ENCODE results near the gene IFRD2.
"Not testable (repeated sequence)": the region's sequence is repeated elsewhere in the genome, so short reads cannot be mapped to it uniquely, and the experiment has no call there.

The IFRD2 gene

GRCh38 chr3:50256978-50257890 is 35.0 kb downstream of the IFRD2 start:
- peak in 11 of 56 donors; percentile 18 to 46 (median 22) for DNase-seq

DNA sequence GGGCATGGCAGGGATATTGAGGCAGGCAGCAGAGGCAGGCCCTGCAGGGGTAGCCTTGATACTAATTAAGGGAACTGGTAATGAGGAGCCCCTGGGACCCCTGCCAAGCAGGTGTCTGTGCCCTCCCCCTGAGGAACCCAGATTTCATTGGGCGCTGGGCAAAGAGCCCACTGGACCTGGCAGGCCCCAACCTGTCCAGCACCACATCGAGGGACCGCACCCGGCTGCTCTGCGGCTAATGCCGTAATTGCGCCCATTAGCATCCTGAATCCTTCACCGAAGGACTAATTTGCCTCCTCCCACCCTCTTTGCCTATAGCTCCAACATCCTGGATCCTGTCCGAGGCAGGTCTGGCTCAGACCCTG is 37.0 kb downstream of the IFRD2 start:
- no peak for DNase-seq

DNA sequence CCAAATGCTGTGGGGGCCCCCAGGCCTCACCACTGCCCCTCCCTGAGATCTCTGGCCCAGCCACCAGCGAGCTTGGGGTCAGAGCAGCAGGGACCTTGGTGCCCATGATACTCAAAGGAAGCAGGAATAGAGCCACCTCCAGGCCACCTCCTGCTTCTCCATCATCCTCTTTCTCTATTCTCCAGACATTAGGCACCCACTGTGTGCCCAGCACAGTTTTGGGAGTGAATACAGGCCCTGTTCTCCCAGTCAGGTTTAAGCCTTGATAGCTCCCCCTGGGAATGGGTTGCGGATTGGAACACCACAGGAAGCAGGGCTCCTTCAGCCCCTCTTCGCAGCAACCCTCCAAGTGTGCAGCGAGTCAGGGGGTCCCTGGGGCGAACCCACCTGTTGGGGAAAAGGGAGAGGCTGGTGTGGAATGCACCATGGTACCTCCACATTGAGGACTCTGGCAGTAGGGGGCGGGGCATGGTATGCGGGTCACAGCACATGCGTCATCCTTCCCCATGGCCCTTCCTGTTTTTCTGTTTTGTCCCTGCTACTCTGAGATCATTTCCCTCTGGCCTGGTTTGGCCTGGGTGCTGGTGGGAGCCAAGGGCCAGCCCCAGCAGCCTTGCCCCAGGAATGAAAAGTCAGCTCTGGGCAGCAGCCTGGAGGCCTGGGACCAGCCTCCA is 37.5 kb downstream of the IFRD2 start:
- DNase-seq = peak in 4 of 56 donors; percentile 13 to 32 (median 18)

GRCh38 chr3:50251220-50251619 is 41.0 kb downstream of the IFRD2 start:
- no peak for DNase-seq

DNA sequence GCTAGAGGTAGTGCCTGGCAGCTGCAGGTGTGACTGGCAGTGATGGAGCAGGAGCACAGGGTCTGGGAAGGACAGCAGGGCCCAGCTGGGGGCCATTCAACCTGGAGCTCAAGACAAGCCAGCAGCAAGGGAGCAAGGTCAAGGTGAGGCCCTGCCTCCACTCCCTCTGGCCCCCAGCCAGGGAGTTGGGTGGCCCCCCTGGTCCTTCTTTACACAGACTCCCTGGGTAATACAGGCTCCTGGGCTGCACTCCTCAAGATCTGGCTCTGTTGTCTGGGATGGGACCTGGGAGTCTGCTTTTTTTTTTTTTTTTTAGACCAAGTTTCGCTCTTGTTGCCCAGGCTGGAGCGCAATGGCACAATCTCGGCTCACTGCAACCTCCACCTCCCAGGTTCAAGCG is 41.7 kb downstream of the IFRD2 start:
- no peak for DNase-seq

GRCh38 chr3:50249457-50249856 is 42.8 kb downstream of the IFRD2 start:
- DNase-seq = no peak

- DNase-seq = no peak
Observed at GRCh38 chr3:50248387-50248786, 43.8 kb downstream of the IFRD2 start.

DNA sequence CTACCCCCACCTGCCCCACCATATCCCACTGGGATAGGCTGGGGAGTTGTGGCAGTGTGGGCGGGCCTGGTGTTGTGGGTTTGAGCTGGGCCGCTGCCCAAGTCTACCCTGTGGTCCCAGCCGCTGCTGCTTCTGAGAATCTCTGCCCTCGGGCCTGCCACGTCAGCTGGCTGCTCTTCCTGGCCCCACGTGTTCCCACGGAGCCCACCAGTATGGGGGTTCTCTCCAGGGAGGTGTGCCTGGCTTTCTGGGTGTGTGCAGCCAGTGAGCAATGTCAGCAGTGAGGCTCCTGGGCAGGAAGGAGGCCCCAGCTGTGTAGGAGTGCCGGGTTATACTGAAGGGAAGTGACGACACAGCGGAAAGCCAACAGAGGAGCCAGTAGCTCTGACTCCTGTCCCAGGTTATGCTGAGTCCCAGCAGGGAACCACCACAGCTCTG is 45.7 kb downstream of the IFRD2 start:
- no peak for DNase-seq

DNA sequence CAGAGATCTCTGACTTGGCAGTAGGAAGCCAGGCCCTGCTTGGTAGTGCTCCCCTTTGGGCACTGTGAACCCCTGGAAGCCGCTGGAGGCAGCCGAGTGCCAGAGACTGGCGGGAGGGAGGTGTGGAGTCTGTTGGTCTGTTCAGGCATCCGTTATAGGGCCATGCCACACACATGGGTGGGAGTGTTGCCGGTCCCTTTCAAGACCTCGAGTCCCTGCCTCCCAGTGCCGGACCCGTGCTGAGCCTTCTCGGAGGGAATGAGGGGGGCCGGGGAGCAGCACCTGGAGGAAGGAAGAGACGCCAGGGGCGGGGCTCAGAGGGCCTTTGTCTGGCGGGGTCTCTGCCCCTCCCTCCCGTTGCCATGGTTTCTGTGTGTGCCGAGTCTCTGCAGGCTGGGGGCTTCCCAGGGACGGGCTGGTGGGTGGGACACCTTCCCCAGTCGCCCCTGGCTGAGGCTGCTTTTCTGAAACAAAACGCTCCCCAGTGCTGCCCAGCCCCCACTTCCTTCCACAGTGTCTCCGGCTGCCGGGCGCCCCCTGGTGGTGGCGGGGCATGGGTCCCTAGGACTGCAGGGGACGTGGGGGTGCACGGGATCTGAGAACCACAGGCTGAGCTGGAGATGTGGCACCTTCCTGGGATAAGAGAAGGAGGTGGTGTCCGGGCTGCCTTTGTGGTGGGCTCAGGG is 46.3 kb downstream of the IFRD2 start:
- DNase-seq = peak in 55 of 56 donors; percentile 32 to 92 (median 75)

- no peak for DNase-seq
Observed at GRCh38 chr3:50245251-50245745, 46.9 kb downstream of the IFRD2 start.

GRCh38 chr3:50244813-50245212 is 47.4 kb downstream of the IFRD2 start:
- DNase-seq = not testable (repeated sequence)

GRCh38 chr3:50243543-50243895 is 48.7 kb downstream of the IFRD2 start:
- no peak for DNase-seq

GRCh38 chr3:50242851-50243542 is 49.2 kb downstream of the IFRD2 start:
- peak in 20 of 56 donors; percentile 17 to 58 (median 35) for DNase-seq

- DNase-seq = no peak
Observed at GRCh38 chr3:50242381-50242770, 49.9 kb downstream of the IFRD2 start.

DNA sequence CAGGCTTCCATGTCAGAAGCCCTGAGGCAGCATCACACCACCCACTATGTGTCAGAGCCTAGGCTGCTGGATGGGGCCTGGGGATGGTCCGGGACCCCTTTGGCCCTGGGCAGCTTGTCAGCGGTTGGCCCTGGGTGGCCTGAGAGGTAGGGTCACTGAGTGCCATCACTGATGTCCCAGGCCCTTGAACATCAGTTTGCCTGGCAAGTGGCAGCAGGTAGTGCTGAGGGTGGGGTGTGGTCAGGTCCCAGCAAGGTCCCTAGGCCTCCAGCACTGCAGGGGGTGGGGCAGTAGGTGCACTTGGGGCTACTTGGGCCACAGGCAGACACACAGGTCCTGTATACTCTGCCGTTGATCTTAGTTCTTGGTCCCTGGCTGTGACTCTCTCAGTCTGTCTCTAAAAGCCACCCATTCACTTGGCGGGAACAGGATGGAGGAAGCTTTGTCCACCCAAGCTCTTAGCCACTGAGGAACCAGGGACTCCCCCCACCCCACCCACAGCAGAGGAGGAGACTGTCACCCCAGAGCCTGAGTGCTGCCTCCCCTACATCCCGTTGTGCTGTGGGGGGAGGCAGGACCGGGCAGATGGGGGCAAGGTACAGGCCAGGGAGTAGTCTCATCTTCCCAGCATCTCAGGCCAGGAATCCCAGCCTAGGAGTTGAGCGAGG is 50.4 kb downstream of the IFRD2 start:
- no peak for DNase-seq

GRCh38 chr3:50241163-50241562 is 51.1 kb downstream of the IFRD2 start:
- peak in 3 of 56 donors; percentile 10 to 36 (median 11) for DNase-seq

DNA sequence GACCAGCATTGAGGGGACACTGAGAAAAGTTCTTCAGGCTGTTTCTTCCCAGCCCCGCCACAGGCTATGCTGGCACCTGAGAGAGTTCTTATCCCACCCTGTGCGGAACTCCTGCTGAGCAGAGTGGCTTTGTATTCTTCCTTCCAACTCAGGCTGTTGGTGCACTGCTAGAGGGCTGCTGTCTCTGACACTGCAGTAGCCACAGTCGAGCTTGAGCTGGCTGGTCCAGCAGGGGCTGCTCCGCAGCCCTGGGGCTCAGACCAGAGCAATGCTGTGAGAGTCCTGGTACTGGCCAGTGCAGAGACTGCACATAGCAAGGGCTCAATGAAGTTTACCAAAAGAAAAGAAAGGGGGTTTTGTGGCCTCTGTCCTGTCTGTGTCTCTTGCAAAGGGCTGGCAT is 52.6 kb downstream of the IFRD2 start:
- no peak for DNase-seq

GRCh38 chr3:50238549-50239026 is 53.6 kb downstream of the IFRD2 start:
- DNase-seq = peak in 44 of 56 donors; percentile 6 to 86 (median 56)

GRCh38 chr3:50237754-50238548 is 54.3 kb downstream of the IFRD2 start:
- DNase-seq = peak in 47 of 56 donors; percentile 19 to 81 (median 58)

All from amygdala (tissue), 56 donors.